GM19467 (cell line): Measurements from ENCODE around the gene REV3L.
"Not testable (repeated sequence)": the region's sequence is repeated elsewhere in the genome, so short reads cannot be mapped to it uniquely, and the experiment has no call there.

Experiments used
- ATAC-seq: cut with Tn5 transposase; IDR thresholded peaks from one replicate; pipeline ENCODE4 v1.9.1; 2021; ENCODE audit warnings: mild to moderate bottlenecking, moderate library complexity; ENCODE audit not compliant: unreplicated experiment

REV3L gene, protein sequence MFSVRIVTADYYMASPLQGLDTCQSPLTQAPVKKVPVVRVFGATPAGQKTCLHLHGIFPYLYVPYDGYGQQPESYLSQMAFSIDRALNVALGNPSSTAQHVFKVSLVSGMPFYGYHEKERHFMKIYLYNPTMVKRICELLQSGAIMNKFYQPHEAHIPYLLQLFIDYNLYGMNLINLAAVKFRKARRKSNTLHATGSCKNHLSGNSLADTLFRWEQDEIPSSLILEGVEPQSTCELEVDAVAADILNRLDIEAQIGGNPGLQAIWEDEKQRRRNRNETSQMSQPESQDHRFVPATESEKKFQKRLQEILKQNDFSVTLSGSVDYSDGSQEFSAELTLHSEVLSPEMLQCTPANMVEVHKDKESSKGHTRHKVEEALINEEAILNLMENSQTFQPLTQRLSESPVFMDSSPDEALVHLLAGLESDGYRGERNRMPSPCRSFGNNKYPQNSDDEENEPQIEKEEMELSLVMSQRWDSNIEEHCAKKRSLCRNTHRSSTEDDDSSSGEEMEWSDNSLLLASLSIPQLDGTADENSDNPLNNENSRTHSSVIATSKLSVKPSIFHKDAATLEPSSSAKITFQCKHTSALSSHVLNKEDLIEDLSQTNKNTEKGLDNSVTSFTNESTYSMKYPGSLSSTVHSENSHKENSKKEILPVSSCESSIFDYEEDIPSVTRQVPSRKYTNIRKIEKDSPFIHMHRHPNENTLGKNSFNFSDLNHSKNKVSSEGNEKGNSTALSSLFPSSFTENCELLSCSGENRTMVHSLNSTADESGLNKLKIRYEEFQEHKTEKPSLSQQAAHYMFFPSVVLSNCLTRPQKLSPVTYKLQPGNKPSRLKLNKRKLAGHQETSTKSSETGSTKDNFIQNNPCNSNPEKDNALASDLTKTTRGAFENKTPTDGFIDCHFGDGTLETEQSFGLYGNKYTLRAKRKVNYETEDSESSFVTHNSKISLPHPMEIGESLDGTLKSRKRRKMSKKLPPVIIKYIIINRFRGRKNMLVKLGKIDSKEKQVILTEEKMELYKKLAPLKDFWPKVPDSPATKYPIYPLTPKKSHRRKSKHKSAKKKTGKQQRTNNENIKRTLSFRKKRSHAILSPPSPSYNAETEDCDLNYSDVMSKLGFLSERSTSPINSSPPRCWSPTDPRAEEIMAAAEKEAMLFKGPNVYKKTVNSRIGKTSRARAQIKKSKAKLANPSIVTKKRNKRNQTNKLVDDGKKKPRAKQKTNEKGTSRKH (N-terminal part only)

DNA sequence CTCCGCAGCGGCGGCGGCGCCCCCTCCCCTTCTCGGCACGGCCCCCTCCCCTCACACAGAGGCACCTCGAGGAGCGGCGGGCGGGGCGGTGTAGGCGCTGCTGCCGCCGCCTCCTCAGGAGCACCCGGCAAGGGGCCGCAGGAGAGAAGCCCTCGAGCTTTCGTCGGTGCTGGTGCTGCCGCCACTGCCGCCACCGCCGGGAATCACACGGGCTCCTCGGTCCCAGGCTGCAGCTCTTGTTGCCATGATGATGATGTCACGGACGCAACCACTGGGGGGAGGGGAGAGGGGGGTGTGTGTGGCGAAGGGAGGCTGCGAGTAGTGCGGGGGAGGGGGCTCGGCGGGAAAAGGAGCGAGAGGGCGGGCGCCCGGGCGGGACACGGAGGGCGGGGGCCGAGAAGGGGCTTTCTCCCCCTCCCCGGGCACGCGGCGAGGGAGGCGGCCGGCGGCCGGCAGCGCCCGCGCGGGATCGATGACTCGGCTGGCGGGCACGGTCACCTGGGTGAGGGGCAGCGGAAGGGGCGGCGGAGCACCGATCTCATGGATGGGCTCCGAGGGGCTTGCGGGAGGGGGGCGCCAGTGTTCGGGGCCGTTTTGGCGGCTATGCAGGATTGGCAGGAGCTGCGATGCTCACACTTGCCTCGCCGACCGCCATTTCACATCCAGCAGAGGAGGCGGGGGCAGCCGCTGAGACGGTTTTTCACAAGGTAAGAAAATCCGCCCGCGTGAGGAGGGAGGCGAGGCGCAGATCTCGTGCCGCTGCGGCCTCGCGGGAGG lies at the start of gene REV3L:
Gene REV3L, minus strand, starts transcription at position 260 of the 777 bp plus-strand sequence. CDS start 330 bp downstream, outside the sequence.
- ATAC-seq: peak; percentile 23

DNA sequence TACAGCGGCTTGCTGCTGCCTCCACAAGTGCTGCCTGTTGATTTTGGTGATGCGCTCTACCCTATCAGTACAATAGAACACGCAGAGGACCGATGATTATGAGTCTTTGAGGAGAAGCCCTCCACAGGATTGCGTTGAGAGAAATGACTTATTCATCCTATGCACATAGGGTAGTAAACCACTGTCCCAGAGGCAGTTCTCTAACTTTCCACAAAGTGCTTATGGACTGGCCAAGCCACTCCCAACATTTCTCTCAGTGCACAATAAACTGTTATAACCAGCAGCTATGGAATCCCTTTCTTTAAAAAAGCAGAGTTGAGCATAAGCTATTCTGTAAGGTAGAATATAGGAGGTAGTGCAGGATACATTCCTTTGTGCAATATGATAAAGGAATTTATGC lies 48.2 kb upstream of the REV3L start:
- no peak for ATAC-seq

DNA sequence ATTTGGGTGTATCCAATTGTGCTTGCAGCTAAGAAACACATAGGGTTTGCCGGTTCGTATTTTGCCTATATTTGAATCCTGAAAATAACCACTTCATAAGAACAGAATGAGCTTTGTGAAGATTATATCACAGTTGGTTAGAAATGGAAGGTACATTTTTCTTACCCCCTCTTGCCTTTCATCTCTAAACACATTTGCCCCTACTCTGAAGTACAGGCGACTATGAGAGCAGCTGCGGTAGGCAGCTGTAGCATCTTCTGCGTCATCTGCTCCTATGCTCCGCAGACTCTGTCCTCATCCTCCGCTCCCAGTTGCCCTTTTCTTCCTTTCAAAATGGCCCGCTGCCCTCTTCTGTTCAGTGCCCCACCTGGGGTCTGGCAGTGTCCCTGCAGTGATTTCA lies 47.6 kb upstream of the REV3L start:
- ATAC-seq: no peak

DNA sequence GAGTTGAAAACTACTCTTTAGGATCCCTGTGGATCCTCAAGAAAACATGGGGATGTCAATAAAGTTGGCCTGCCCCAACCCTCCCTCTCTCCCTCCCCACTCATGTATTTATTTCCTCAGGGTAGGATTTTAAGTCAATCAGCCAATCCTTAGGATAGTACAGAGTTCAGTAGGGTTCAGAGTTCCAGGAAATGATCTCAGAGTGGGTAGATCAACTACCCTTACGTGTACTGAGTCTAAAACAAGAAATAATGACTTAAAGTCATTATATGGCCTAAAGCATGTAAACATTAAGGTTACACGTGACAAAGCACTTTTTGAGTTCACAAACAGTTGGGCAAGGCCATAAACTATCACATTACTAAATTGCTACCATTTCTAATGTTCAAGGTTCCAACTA lies 47.2 kb upstream of the REV3L start:
- ATAC-seq: no peak

DNA sequence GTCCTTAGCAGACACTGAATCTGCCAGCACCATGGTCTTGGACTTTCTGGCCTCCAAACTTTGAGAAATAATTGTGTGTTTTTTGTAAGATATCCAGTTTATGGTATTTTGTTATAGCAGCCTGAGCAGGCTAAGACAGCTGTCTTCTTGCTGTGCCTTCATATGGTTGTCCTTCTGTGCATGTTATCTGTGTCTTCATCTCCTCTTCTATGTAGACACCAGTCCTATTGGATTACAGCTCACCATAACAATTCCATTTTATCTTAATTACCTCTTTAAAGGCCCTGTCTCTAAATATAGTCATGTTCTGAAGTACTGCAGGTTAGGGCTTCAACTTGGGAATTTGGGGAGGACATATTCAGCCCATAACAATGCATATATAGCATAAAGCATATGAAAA lies 44.3 kb upstream of the REV3L start:
- ATAC-seq: no peak

DNA sequence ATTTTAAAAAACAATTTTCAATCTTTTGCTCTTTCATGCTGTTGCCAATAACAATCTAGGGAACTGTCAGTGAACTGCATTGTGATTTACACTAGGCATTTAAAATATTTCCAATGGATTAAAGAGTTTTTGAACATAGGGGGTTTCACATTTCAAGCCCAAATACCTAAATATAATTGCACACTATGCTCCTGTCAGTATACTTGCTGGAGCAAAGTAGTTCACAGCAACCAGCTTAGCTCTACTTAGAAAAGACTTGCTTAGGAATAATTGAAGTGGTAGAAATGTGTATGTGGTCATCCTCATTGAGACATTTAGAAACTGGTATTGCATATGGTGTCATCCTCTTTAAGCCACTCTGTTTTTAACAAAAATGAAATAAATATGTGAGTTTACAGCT lies 41.7 kb upstream of the REV3L start:
- no peak for ATAC-seq

DNA sequence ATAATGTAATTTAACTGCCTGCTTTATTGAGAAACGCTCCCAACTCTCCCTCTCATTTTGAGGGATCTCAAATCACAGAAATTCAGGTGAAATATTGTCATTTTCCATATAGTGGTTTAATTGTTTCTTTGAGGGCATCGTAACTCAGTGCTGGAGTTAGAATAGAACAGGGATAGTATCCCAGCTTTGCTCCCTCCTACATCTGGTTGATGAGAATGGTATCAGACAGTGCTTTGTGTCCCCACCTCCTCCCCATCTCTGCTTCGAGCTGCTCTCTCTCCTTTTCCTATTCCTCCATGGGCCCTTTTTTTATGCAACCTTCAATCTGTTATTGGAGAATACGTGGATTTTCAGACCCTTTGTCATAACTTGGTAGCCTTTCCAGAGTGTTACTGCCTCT lies 41.2 kb upstream of the REV3L start:
- ATAC-seq: no peak

DNA sequence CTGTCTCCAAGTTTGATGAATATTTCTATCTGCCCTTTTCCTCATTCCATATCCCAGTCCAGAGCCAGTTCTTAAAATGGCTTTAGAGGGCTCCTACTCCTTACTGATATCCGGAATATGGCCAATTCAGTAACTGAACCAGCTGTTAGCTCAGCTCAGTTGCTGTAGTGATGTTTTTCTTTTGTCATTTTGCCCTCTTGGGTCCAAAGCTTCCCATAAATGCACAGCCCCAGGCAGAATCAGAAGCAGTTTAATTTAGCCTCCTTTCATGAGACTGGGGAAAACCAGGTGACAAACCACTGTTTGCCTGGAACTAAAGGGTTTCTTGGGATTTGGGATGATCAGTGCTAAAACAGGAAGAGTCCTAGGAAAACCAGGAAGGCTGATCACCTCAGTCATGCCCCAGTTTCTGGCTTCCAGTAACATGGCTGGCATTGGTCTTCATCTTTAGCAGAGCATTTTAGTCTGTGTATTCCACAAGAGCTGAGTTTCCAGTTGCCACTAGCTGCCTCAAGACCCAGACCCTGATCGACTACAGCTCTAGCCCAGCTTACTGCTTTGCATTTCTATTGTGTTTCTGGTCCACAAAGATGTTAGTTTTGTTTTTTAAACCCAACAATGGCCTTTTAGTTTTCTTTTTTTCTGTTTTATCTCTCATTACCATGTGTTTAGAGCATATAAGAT lies 40.6 kb upstream of the REV3L start:
- no peak for ATAC-seq

DNA sequence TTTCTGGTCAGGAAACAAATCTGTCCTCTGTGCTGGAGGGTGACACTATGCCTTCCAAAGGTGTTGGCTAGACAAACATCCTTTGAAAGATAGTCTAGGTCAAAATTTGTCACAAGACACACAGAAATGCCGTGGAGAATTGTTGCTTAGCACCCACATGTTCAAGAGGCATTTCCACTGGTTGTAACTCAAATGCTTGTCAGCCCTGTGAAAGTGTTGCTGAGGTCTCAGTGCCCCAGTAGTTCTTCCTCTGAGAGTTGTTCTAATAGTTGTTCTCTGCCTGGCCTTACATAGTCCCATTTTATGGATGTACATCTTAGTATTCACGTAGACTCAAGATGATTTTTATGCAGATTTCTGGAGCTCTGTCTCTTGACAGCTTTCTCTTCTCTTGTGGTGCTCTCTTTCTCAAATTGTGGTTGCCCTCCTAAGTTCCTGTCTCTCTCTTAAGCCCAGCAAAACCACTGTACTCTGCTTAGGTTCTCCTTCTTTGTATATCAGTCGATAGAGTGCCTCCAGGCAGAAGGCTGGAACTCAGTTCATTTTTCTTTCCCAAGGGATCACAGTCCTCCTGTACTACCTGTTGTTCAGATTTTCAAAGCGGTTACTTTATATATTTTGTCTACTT lies 39.5 kb upstream of the REV3L start:
- ATAC-seq: no peak

DNA sequence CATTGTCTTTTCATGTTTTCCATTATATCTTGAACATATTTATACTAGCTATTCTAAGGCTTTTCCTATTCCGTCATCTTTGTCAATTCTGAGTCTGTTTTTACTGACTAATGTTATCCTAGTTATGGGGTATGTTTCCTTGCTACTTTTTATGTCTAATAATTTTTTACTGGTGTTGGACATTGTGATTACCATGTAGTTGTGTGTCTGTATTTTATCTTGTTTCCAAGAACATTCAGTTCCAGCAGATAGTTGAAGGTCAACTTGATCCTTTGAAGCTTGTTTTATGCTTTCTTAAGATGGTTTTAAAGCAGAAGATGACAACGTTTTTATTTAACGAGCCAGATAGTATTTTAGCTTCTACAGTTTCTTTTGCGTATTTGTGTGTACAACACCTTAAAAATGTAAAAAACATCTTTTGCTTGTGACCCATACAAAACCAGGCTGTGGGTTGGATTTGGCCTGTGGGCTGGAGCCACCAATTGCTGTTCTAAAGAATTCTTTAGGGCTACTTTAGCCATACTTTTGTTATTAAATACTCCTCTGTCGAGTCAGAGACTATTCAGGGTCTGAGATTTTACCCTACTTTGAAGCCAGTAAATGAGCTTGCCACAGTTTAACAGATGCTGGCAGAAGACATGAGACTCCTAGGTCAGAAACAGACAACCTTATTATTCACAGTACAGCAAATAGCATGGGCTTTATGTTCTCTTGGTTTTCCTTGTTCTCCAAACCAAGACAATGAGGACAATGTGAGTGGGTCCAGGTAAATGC lies 38.7 kb upstream of the REV3L start:
- no peak for ATAC-seq

DNA sequence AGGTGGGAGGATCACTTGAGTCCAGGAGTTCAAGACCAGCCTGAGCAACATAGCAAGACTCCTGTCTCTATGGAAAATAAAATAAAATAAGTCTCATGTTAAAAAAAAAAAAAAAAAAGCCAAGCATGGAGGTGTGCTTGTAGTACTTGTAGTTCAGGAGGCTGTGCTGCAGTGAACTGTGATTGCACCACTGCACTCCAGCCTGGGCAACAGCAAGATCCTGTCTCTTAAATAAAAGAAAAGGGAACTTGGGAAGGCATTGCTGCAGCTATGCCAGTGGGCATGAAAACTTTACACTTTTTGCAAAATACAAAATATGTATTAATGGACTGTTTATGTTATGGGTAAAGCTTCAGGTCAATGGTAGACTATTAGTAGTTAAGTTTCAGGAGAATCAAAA lies 37.5 kb upstream of the REV3L start:
- ATAC-seq: no peak

DNA sequence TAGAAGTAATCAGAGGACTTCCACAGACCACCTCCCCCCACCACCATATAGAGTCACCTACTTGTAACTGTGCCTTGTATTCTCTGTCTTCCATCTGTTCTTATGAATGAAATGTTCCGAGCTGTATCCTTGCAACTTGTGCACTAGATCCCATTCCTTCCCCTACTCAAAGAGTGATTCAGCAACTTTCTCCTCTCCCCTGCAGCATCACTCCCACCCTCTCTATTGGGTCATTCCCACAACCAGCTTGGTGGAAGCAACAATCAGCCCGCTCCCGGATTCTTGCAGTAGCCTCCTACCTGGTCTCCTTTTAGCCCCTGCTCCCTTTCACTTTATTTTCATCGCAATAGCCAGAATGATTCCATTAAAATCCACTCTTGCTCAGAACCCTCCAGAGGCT lies 34.9 kb upstream of the REV3L start:
- no peak for ATAC-seq

DNA sequence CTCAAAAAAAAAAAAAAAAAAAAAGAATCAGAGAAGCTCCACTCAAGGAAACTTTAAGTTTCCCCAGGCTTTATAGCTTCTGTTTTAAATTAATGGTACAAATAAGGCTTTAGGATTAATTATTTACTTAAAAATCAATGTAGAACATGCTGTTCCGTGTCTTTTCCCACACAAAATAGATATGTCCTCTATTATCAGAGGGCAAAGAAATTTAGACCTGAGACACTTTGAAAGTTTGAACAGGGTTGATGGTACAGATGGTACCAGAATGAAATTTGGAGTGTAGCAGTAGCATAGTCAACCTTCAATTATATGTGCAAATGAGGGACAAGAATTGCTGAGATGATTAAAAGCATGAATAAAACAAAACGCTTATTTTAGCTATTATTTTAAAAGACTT lies 32.2 kb upstream of the REV3L start:
- no peak for ATAC-seq

DNA sequence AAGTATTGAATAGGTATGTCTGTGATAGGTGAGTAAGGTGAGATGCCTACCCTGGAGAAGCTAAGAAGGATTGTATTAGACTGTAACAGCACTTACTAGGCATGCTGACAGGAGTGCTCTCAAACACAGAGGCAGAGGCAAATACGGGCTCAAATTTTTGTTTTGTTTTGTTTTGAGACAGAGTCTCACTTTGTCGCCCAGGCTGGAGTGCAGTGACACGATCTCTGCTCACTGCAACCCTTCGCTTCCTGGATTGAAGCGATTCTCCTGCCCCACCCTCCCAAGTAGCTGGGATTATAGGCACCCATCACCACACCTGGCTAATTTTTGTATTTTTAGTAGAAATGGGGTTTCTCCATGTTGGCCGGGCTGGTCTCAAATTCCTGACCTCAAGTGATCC lies 31.5 kb upstream of the REV3L start:
- not testable (repeated sequence) for ATAC-seq

DNA sequence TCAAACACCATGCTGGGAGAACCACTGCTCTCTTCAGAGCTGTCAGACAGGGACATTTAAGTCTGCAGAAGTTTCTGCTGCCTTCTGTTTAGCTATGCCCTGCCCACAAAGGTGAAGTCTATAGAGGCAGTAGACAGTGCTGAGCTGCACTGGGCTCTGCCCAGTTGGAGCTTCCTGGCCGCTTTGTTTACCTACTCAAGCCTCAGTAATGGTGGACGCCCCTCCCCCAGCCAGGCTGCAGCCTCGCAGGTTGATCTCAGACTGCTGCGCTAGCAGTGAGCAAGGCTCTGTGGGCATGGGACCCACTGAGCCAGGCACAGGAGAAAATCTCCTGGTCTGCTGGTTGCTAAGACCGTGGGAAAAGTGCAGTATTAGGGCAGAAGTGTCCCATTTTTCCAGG lies 24.2 kb upstream of the REV3L start:
- not testable (repeated sequence) for ATAC-seq

DNA sequence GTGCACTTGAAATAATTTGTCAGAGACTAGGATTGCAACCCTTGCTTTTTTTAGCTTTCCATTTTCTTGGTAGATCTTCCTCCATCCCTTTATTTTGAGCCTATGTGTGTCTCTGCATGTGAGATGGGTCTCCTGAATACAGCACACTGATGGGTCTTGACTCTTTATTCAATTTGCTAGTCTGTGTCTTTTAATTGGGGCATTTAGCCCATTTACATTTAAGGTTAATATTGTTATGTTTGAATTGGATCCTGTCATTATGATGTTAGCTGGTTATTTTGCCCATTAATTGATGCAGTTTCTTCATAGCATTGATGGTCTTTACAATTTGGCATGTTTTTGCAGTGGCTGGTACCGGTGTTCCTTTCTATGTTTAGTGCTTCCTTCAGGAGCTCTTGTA lies 22.5 kb upstream of the REV3L start:
- not testable (repeated sequence) for ATAC-seq

DNA sequence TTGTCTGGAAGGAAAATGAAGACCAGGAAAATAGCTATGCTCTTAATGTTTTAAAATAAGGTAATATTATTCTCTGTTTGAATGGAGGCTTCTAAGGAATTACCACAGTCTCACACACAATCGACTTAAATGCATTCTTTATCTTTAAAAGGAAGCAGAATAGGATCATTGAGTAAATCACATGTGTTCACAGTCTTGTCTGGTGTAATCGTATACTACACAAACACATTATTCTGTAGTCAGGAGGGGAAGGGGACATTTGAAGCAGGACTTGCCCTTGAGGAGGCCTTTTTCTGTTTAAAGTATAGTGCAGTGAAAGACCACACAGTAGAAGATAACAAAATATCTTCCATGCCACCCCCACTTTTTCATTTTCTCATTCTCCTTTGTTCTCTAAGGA lies 20.6 kb upstream of the REV3L start:
- ATAC-seq: no peak

DNA sequence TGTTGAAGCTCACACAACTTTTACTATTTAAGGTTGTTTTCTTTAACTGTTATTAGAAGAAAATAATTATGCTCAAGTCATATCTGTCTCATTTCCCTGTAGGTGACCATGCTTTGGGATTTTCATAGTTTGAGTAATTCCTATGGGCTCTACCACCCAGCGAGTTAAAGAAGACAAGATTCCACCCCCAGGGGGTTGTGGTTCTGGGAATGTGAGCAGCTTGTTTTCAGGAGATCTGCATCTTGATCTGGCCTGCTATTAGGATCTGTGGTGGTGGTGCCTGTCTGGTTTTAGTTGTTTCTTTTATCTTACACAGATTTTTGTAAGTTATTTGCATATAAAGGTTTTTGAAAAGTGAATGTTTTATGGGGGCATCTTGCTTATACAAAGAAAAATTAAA lies 20.2 kb upstream of the REV3L start:
- ATAC-seq: no peak

DNA sequence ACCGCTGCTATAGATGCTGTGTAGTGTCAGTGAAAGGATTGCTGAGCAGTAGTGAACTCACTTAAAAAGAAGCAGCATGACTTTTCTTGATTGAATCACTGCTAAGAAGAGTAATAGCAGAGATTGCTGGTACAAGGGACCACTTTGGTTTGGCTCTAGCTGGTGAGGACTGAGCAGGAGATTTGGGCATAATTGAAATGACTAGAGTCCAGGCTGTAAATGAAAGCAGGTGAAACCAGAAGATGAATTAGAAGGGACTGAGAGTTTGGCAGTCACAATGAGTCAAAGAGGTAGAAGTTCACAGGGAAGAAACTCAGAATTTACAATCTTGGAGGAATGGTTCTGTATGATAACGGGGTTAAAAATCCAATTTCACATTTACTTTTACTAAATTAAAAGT lies 19.1 kb upstream of the REV3L start:
- ATAC-seq: no peak
